K562 (cell line): ENCODE data around the gene GRIA1. TPM values are rescaled to one million over a fixed set of nuclear protein-coding genes. Genes with fewer than 3 reads are reported as not detected.

Experiments
- ATAC-seq: fragments of 200-7000 bp; cut with Tn5 transposase; 3 replicates; pipeline ENCODE4 v1.9.1; 2020; ENCODE audit warnings: moderate library complexity
- BruUV-seq: library from RNA; stranded (reverse); fragments of 400-500 nt; replicated peaks from 2 replicates; lab custom pipeline; 2021; lab: Mats Ljungman, UMichigan
- CTCF ChIA-PET: fragments of 300-600 bp; formaldehyde crosslinking; extraction: SDS; loops from one replicate; lab custom pipeline; 2021; ENCODE audit warnings: low intra/inter-chr PET ratio; lab: Yijun Ruan, JAX
- POLR2A ChIA-PET: fragments of 300-600, 350-650 bp; sonication (Branson Sonifier 250); formaldehyde crosslinking; extraction: SDS; loops from one replicate; lab custom pipeline; 2021; ENCODE audit warnings: antibody characterized with exemption, inconsistent platforms; lab: Yijun Ruan, JAX
- DNase-seq, 4 experiments: peaks; one replicate each; pipeline versions ENCODE4 v3.0.0 to v3.0.0-alpha.2; 2011 to 2018; ENCODE audit warnings: low spot score in 3 of 4, mixed read lengths in 3 of 4; ENCODE audit errors: extremely low read depth in 1 of 4
- FAIRE-seq: peaks from 2 replicates; lab custom pipeline; 2011; peaks lifted over from hg19 to GRCh38; lab: Jason Lieb, UNC
- H2AFZ ChIP-seq: 2 replicates; pipeline ENCODE4 v1.6.0; 2011; ENCODE audit warnings: low read depth, low read length, control low read depth, inconsistent platforms
- H3K27ac ChIP-seq: fragments of 200-600 bp; 3 replicates; pipeline ENCODE4 v1.8.0; 2011; ENCODE audit warnings: low read depth, mild to moderate bottlenecking, control low read depth, inconsistent platforms, low read length, moderate library complexity, mixed read lengths; ENCODE audit errors: extremely low read depth
- H3K27me3 ChIP-seq, 2 experiments: fragments of 300-600 bp in 1 of 2; 2 replicates in 1 of 2; 3 replicates in 1 of 2; pipeline versions ENCODE4 v1.6.0 to v1.8.0; 2011; ENCODE audit warnings: inconsistent platforms in 2 of 2, low read length in 2 of 2, mild to moderate bottlenecking in 1 of 2, mixed read lengths in 1 of 2, moderate library complexity in 1 of 2; ENCODE audit not compliant: control insufficient read depth in 2 of 2, insufficient read depth in 2 of 2
- H3K36me3 ChIP-seq: fragments of 300-600 bp; 3 replicates; pipeline ENCODE4 v1.8.0; 2011; ENCODE audit warnings: mild to moderate bottlenecking, low read length, inconsistent platforms; ENCODE audit not compliant: control insufficient read depth, insufficient read depth
- H3K4me1 ChIP-seq, 2 experiments: fragments of 200-600 bp in 1 of 2; replicated peaks in 1 of 2; 2 replicates in 1 of 2; 3 replicates in 1 of 2; pipeline versions ENCODE4 v1.5.1 to v1.8.0; 2011; ENCODE audit warnings: inconsistent platforms in 2 of 2, low read length in 2 of 2, mild to moderate bottlenecking in 1 of 2, mixed read lengths in 1 of 2, moderate library complexity in 1 of 2; ENCODE audit not compliant: control insufficient read depth in 2 of 2, insufficient read depth in 2 of 2
- H3K4me2 ChIP-seq: 2 replicates; pipeline ENCODE4 v1.6.1; 2011; ENCODE audit warnings: low read length, control low read depth, inconsistent platforms, mixed read lengths; ENCODE audit not compliant: insufficient read depth
- H3K4me3 ChIP-seq: fragments of 200-600 bp; sonication (generic), shearing (Covaris generic); 2 replicates; pipeline ENCODE4 v1.5.1; 2016; ENCODE audit warnings: control low read depth, inconsistent platforms
- H3K79me2 ChIP-seq: fragments of 200-600 bp; 3 replicates; pipeline ENCODE4 v1.8.0; 2011; ENCODE audit warnings: low read length, inconsistent platforms; ENCODE audit not compliant: control insufficient read depth, insufficient read depth
- H3K9ac ChIP-seq, 2 experiments: 2 replicates each; pipeline versions ENCODE4 v1.6.0 to v1.6.1; 2011; ENCODE audit warnings: low read depth in 2 of 2, low read length in 2 of 2, control low read depth in 1 of 2, inconsistent platforms in 1 of 2, mild to moderate bottlenecking in 1 of 2, mixed read lengths in 1 of 2; ENCODE audit not compliant: insufficient read depth in 1 of 2
- H3K9me1 ChIP-seq: one replicate; pipeline ENCODE4 v1.6.0; 2011; ENCODE audit warnings: inconsistent platforms, mild to moderate bottlenecking, low read length, moderate library complexity; ENCODE audit not compliant: control insufficient read depth, insufficient read depth
- H3K9me3 ChIP-seq: replicated peaks from 2 replicates; pipeline ENCODE4 v1.5.1; 2011; ENCODE audit warnings: low read depth, low read length, inconsistent platforms; ENCODE audit not compliant: control insufficient read depth, insufficient read depth
- H4K20me1 ChIP-seq: replicated peaks from 2 replicates; pipeline ENCODE4 v1.6.1; 2011; ENCODE audit warnings: low read length, inconsistent platforms, mixed read lengths; ENCODE audit not compliant: control insufficient read depth, insufficient read depth
- CREBBP ChIP-seq: IDR thresholded peaks from one replicate; pipeline ENCODE4 v1.6.1; 2012; ENCODE audit warnings: low read depth, mild to moderate bottlenecking, control low read depth, inconsistent platforms, low read length
- HMGN3 ChIP-seq: IDR thresholded peaks from 2 replicates; pipeline ENCODE4 v1.6.1; 2011; ENCODE audit warnings: borderline replicate concordance, low read depth, mild to moderate bottlenecking, mixed read lengths, low read length; ENCODE audit not compliant: insufficient read length; ENCODE audit errors: extremely low read depth
- IFI16 ChIP-seq: fragments of 250-450 bp; sonication (Bioruptor Pico); IDR thresholded peaks from 2 replicates; pipeline ENCODE4 v2.1.2; 2022; ENCODE audit warnings: mild to moderate bottlenecking, inconsistent platforms
- MEIS2 ChIP-seq: fragments of 450-650 bp; IDR thresholded peaks from 2 replicates; pipeline ENCODE4 v1.6.1; 2014; ENCODE audit warnings: mild to moderate bottlenecking; ENCODE audit not compliant: partially characterized antibody
- MTA2 ChIP-seq: fragments of 450-650 bp; IDR thresholded peaks from 2 replicates; pipeline ENCODE4 v1.6.1; 2016; ENCODE audit warnings: low read depth
- MTA3 ChIP-seq: fragments of 450-650 bp; formaldehyde crosslinking; IDR thresholded peaks from 2 replicates; pipeline ENCODE4 v1.6.1; 2017; ENCODE audit warnings: mild to moderate bottlenecking, borderline replicate concordance
- NFYB ChIP-seq: IDR thresholded peaks from 2 replicates; pipeline ENCODE4 v1.6.1; 2011; ENCODE audit warnings: mild to moderate bottlenecking, moderate library complexity; ENCODE audit not compliant: insufficient read length; ENCODE audit errors: extremely low read depth
- PTTG1 ChIP-seq: fragments of 450-650 bp; IDR thresholded peaks from 2 replicates; pipeline ENCODE4 v1.6.1; 2016; ENCODE audit warnings: low read depth, mild to moderate bottlenecking, missing genetic modification characterization, missing compliant biosample characterization
- RFX1 ChIP-seq: fragments of 450-650 bp; IDR thresholded peaks from 2 replicates; pipeline ENCODE4 v1.6.1; 2016; ENCODE audit warnings: mild to moderate bottlenecking, moderate library complexity
- SIRT6 ChIP-seq: IDR thresholded peaks from one replicate; pipeline ENCODE4 v1.6.1; 2012; ENCODE audit warnings: low read depth, mild to moderate bottlenecking, control low read depth, inconsistent platforms, low read length, moderate library complexity
- USF1 ChIP-seq: sonication (generic); formaldehyde crosslinking; IDR thresholded peaks from 2 replicates; pipeline ENCODE4 v1.9.0; 2022; ENCODE audit warnings: mild to moderate bottlenecking, missing genetic modification reagents
- ZFPM2 ChIP-seq: fragments of 250-450 bp; sonication (Bioruptor Pico); IDR thresholded peaks from 2 replicates; pipeline ENCODE4 v1.5.1; 2022; ENCODE audit warnings: mild to moderate bottlenecking
- ZNF124 ChIP-seq: sonication (generic); formaldehyde crosslinking; IDR thresholded peaks from 2 replicates; pipeline ENCODE4 v1.8.1; 2022; ENCODE audit warnings: missing genetic modification reagents
- ZNF224 ChIP-seq: sonication (generic); formaldehyde crosslinking; IDR thresholded peaks from 2 replicates; pipeline ENCODE4 v1.8.0; 2022; ENCODE audit warnings: mild to moderate bottlenecking, missing genetic modification reagents
- ZNF639 ChIP-seq, 2 experiments: fragments of 200-800 bp in 1 of 2; sonication (Bioruptor generic) in 1 of 2; sonication (generic) in 1 of 2; formaldehyde crosslinking in 1 of 2; IDR thresholded peaks in 1 of 2; conservative IDR thresholded peaks in 1 of 2; 2 replicates each; pipeline versions ENCODE4 v1.5.0 to v1.6.1; 2016 to 2020; ENCODE audit warnings: missing compliant biosample characterization in 1 of 2, missing genetic modification characterization in 1 of 2, missing genetic modification reagents in 1 of 2
- ZNF695 ChIP-seq: fragments of 450-650 bp; formaldehyde crosslinking; IDR thresholded peaks from 2 replicates; pipeline ENCODE4 v1.4.0; 2020; ENCODE audit warnings: mild to moderate bottlenecking, moderate library complexity
- WGBS: fragments of 100-300 bp; shearing (Covaris generic); methylation state at CpG from one replicate; pipeline ENCODE4 v1.1.6; 2016; ENCODE audit warnings: low coverage, mixed read lengths; ENCODE audit not compliant: insufficient coverage; ENCODE audit errors: missing lambda C conversion rate; 5-methylcytosine and 5-hydroxymethylcytosine counted together
- in situ Hi-C: fragments of 300-500 bp; cut with MboI; formaldehyde crosslinking; loops from 4 replicates; pipeline ENCODE4 v1.15.0; 2018; ENCODE audit warnings: inconsistent platforms, mixed read lengths
- intact Hi-C: fragments of 100-400 bp; cut with micrococcal nuclease; formaldehyde crosslinking; loops from 2 replicates; pipeline ENCODE4 v1.14.2; 2022
- polyA plus RNA-seq, 8 experiments: library from polyadenylated mRNA; depleted of rRNA in 4 of 8; stranded (reverse) in 5 of 8; unstranded in 3 of 8; fragments of >200 nt; fragmentation: Nextera tagmentation in 2 of 8; fragmentation: Illumina TruSeq in 1 of 8; extraction: Ambion mirVana in 2 of 8; extraction: Trizol in 1 of 8; gene quantifications; 2 replicates each; pipeline versions ENCODE4 v1.2.1 to v1.2.3, GENCODE V29; 2011 to 2014; ENCODE audit warnings: inconsistent platforms in 1 of 8, missing spikeins in 1 of 8
- total RNA-seq, 7 experiments: library from RNA; depleted of rRNA in 6 of 7; stranded (reverse); fragments of >200 nt in 6 of 7; fragmentation: Illumina TruSeq in 2 of 7; extraction: Trizol in 2 of 7; gene quantifications; 2 replicates each; pipeline versions ENCODE4 v1.2.1 to v1.2.3, GENCODE V29; 2011 to 2021; ENCODE audit warnings: low replicate concordance in 1 of 7

GRIA1 gene
- total and polyA plus RNA-seq, 9 of the 15 experiments (the other 6 are each of a cell fraction or from before 2014, with no cell fraction given): not detected

GRCh38 chr5:153513156-153513555 lies 22.7 kb downstream of the GRIA1 start:
- ChIA-PET CTCF (no interaction called here), POLR2A (no interaction called here)
- Histone ChIP-seq H4K20me1 (no peaks in the 10 kb centered on the region), H3K9me3 (no peaks in the 10 kb centered on the region), H3K9ac (no peak overlapping the region), H3K9me1 (no peaks in the 10 kb centered on the region), H3K79me2 (no peaks in the 10 kb centered on the region), H3K27me3 (no peaks in the 10 kb centered on the region), H3K4me2 (no peak overlapping the region), H3K4me1 (no peaks in the 10 kb centered on the region), H3K27ac (no peak overlapping the region), H3K36me3 (no peaks in the 10 kb centered on the region), H3K4me3 (no peak overlapping the region), H2AFZ (no peak overlapping the region)
- in situ Hi-C loops (no loop called here), intact Hi-C loops (no loop called here)
- FAIRE-seq: no peak
- no TSS peak for BruUV-seq
- TF ChIP-seq RFX1 (no peak), ZNF639 (CRISPR knock-in tag; conservative IDR thresholded peaks at IDR 0.05 in 1 of 2, IDR thresholded peaks at IDR 0.05 in 1 of 2) (no peak), NFYB (no peak), ZNF695 (no peak), HMGN3 (no peak), IFI16 (no peak), SIRT6 (no peak), ZNF224 (no peak), ZNF124 (CRISPR knock-in tag) (no peak), MEIS2 (no peak), PTTG1 (tag) (no peak), CREBBP (no peak), USF1 (CRISPR knock-in tag) (no peak), MTA2 (no peak), ZFPM2 (CRISPR knock-in tag) (no peak), MTA3 (no peak)
- no peak for DNase-seq
- ATAC-seq: no peak
- WGBS: 4% methylated on average over 4 of the region's 4 CpGs
